ENCODE results near the gene POLD4. TPM values are rescaled to one million over a fixed set of nuclear protein-coding genes. Genes with fewer than 3 reads are reported as not detected.
A peak's percentile ranks its signal among the peaks of the same experiment; 100 is the strongest.
"Not testable (repeated sequence)": the region's sequence is repeated elsewhere in the genome, so short reads cannot be mapped to it uniquely, and the experiment has no call there.

POLD4 gene
- total RNA-seq, 6 donors from 2014 or later, result 55.5 to 173 (median 106) TPM

DNA sequence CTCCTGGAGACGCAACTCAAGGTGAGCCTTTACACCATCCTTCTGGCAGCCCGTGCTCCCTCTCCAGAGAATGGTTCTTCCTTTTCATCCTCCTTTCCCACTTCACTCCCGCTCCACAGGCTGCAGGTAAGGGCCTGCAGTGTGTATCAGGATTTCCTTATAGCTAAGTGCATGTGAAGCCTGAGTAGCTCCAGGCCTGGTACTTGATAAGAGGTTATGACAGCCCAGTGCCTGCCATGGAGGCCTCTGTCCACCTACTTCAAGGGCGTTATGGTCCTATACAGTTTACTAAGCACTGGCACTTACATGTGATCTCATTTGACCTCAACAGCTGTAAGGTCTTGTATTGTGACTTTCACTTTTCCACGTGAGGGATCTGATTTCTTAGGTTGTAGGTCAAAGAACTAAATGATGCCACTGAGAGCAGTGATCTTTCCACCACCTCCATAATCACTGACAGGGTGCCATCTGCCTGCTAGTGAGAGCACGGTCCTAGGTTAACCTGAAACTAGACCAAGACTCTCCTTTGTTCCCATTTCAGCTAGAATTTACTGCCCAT, 32.0 kb downstream of the POLD4 start:
- no peak overlapping the region for H3K27ac ChIP-seq
- 84 to 86% methylated on average over 6 of the region's 6 CpGs for WGBS, 2 donors
- DNase-seq (no peak), ATAC-seq (ENCODE audit: low FRiP score in 2 of 2) (no peak)
- H3K9me3 ChIP-seq, result no peaks in the 10 kb centered on the region
- no peak overlapping the region for H3K4me3 ChIP-seq
- TF ChIP-seq EP300 (IDR thresholded peaks at IDR 0.05), result no peak
- no peak for TF ChIP-seq POLR2A (IDR thresholded peaks at IDR 0.05)
- no peak for TF ChIP-seq POLR2AphosphoS5 (IDR thresholded peaks at IDR 0.05)
- TF ChIP-seq CTCF (IDR thresholded peaks at IDR 0.05), result no peak
- no peaks in the 10 kb centered on the region for H3K27me3 ChIP-seq
- H3K4me1 ChIP-seq, result peaks cover 12 to 15% (median 14%) of the 10 kb centered on the region in 4 donors
- H3K36me3 ChIP-seq, result no peaks in the 10 kb centered on the region

GRCh38 chr11:67320691-67321090, 32.7 kb downstream of the POLD4 start:
- DNase-seq (no peak), ATAC-seq (ENCODE audit: low FRiP score in 2 of 2) (no peak)
- 71 to 83% methylated on average over 2 of the region's 2 CpGs for WGBS, 2 donors
- Histone ChIP-seq H3K4me3 (no peak overlapping the region), H3K27me3 (no peaks in the 10 kb centered on the region), H3K4me1 (peaks cover 13 to 16% (median 14%) of the 10 kb centered on the region in 4 donors), H3K27ac (no peak overlapping the region), H3K36me3 (no peaks in the 10 kb centered on the region), H3K9me3 (no peaks in the 10 kb centered on the region)
- TF ChIP-seq POLR2A (IDR thresholded peaks at IDR 0.05) (no peak), EP300 (IDR thresholded peaks at IDR 0.05) (no peak), POLR2AphosphoS5 (IDR thresholded peaks at IDR 0.05) (no peak), CTCF (IDR thresholded peaks at IDR 0.05) (no peak)

DNA sequence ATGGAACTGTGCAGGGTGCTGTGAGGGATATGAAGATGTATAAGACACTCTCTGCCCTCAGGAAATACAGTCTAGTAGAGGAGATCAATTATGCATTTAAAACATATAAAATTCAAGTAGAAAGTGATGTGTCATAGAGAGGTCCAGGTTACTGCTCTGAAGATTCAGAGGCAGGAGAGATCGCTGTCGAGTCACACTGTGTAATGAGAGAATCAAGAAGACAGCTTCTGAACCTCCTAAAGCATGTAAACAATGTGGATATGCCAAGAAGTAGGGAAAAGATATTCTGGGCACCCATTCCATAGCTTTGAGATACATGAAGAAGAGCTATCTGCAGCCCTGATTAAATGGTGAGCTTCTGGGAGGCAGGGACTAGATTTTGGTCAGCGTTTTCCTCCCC, 33.3 kb downstream of the POLD4 start:
- Histone ChIP-seq H3K9me3 (no peaks in the 10 kb centered on the region), H3K27ac (no peak overlapping the region), H3K27me3 (no peaks in the 10 kb centered on the region), H3K4me1 (peaks cover 13 to 16% (median 14%) of the 10 kb centered on the region in 4 donors), H3K4me3 (no peak overlapping the region), H3K36me3 (no peaks in the 10 kb centered on the region)
- DNase-seq, result no peak
- ATAC-seq (ENCODE audit: low FRiP score in 2 of 2), result no peak
- TF ChIP-seq POLR2AphosphoS5 (IDR thresholded peaks at IDR 0.05) (no peak), POLR2A (IDR thresholded peaks at IDR 0.05) (no peak), EP300 (IDR thresholded peaks at IDR 0.05) (no peak), CTCF (IDR thresholded peaks at IDR 0.05) (no peak)
- 76 to 85% methylated on average over 3 of the region's 3 CpGs for WGBS, 2 donors

GRCh38 chr11:67318876-67319275, 34.5 kb downstream of the POLD4 start:
- not testable (repeated sequence) for DNase-seq; H3K27ac ChIP-seq; H3K9me3 ChIP-seq; H3K36me3 ChIP-seq; ATAC-seq (ENCODE audit: low FRiP score in 2 of 2); H3K27me3 ChIP-seq
- H3K4me3 ChIP-seq, result peak overlapping the region in 2 of 4 donors; percentile 76 to 98
- peaks cover 13 to 16% (median 14%) of the 10 kb centered on the region in 4 donors for H3K4me1 ChIP-seq
- 84 to 85% methylated on average over 11 to 12 of the region's 12 CpGs for WGBS, 2 donors

- ATAC-seq (ENCODE audit: low FRiP score in 2 of 2), result peak in 1 of 2 donors; percentile 50
- no peaks in the 10 kb centered on the region for H3K9me3 ChIP-seq
- DNase-seq, result peak; percentile 45 to 91
- 0 to 1% methylated on average over 5 to 32 of the region's 53 CpGs for WGBS, 2 donors
- H3K36me3 ChIP-seq, result no peaks in the 10 kb centered on the region
- peak overlapping the region; percentile 76 to 98 (median 87) for H3K4me3 ChIP-seq
- peaks cover 15 to 18% (median 15%) of the 10 kb centered on the region in 4 donors for H3K4me1 ChIP-seq
- no peak for TF ChIP-seq EP300 (IDR thresholded peaks at IDR 0.05)
- no peak for TF ChIP-seq POLR2AphosphoS5 (IDR thresholded peaks at IDR 0.05)
- TF ChIP-seq POLR2A (IDR thresholded peaks at IDR 0.05), result no peak
- TF ChIP-seq CTCF (IDR thresholded peaks at IDR 0.05), result no peak
- H3K27ac ChIP-seq, result peak overlapping the region; percentile 86 to 98 (median 90)
- no peaks in the 10 kb centered on the region for H3K27me3 ChIP-seq
These were observed 35.3 kb downstream of the POLD4 start for GRCh38 chr11:67317888-67318555.

Measured in upper lobe of left lung (tissue), 6 donors.